COR-L47 (cell line): ENCODE data around the gene PSMD13.
A peak's percentile ranks its signal among the peaks of the same experiment; 100 is the strongest.
"Not testable (repeated sequence)": the region's sequence is repeated elsewhere in the genome, so short reads cannot be mapped to it uniquely, and the experiment has no call there.

Experiments used
- DNase-seq: peaks from one replicate; lab custom pipeline; 2025; lab: John Stamatoyannopoulos, UW

Gene PSMD13

DNA sequence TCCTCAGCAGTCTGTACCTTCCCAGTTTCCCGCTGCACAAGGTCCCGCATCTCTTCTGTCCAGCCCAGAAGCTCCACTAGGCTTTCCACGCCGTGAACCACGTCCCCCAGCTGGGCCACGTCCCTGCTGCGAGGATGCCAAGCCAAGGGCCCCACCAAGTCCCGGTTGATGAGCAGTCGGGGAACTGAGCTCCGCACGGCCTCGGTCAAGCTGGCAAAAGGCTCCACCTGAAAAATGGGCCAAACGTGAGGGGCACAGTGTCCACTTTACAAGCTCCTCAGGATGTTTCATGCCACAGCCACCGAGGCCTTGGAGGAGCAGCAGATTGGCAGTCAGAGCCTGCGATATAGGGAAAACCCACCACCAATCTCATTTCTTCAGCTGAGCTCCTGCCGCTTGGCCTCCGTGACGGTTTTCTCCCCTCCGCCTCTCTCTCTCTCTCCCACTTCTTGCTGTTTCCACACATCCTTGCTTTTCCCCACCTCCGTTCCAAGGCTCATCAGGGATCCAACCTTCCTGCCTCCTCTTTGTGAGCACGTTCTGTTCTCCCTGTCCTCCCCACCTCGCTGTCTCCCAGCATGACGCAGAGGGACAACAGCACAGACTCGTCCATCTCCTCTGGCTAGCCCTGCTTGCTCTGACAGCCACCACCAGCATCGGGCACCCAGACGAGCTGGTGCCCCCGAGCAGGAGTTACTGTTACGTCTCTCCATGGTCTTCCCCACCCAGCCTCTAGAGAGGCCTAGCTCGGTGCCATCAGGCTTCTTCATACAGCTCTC lies 17.8 kb upstream of the PSMD13 start:
- no peak for DNase-seq

DNA sequence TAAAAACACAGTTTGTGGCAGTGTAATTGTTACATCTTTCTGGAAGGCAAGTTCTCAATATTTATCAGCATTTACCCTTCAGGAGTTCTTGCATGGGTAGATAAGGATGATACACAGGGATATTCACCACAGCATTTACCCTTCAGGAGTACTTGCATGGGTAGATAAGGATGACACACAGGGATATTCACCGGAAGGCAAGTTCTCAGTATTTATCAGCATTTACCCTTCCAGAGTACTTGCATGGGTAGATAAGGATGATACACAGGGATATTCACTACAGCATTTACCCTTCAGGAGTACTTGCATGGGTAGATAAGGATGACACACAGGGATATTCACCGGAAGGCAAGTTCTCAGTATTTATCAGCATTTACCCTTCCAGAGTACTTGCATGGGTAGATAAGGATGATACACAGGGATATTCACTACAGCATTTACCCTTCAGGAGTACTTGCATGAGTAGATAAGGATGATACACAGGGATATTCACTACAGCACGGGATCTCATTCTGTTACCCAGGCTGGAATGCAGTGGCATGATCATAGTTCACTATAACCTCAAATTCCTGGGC lies 16.0 kb upstream of the PSMD13 start:
- DNase-seq = not testable (repeated sequence)

DNA sequence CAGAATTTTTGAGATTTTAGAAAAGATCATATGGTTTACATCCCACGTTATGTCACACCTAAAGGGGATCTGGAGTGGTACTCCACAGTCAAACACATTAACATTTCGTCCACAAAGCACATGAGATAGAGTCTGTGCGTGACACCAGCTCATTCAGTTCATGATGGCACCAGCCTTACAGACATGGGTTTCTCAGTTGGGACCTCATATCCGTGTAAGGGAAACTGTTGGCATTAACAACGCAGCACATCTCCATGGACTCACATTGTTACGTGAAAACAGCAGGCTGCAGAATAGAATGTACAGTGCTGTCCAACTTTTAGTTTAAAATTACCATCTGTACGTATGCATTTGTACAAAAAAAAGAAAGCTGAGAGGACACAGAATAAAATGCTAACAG lies 15.2 kb upstream of the PSMD13 start:
- no peak for DNase-seq

DNA sequence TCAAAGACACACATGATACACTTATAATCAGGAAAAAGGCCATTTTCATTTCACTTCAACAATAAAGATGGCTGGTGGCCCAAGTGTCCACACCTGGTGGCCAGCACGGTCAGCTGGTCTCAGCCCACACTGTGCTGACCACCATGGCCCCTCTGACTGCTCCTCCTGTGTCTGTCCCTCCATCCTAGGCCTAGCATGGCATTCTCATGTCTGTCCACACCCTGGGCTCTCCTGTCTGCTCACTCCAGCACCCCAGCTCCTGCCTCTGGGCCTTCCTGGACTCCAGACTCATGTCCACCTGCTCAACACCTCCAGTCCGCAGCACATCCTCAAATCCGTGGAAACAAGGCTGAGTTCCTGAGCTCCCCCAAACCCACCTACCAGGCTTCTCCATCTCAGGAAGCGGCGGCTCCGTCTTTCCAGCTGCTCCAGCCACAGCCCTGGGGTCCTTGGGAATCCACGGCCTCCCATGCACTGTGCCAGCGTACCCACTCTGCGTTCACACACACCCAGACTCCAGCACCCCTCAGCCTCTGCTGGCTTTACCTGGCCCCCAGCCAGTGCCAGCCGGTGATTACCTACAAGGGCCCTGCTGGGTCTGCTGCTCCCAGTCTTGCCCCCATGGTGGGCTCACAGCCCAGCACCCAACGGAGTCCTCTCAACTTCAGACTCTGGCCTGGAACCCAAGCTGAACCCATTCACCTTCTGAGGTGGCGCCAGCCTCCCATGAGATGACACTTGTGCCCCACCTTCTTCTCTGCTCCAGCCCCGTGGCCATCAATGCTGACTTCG lies 14.6 kb upstream of the PSMD13 start:
- DNase-seq = no peak

DNA sequence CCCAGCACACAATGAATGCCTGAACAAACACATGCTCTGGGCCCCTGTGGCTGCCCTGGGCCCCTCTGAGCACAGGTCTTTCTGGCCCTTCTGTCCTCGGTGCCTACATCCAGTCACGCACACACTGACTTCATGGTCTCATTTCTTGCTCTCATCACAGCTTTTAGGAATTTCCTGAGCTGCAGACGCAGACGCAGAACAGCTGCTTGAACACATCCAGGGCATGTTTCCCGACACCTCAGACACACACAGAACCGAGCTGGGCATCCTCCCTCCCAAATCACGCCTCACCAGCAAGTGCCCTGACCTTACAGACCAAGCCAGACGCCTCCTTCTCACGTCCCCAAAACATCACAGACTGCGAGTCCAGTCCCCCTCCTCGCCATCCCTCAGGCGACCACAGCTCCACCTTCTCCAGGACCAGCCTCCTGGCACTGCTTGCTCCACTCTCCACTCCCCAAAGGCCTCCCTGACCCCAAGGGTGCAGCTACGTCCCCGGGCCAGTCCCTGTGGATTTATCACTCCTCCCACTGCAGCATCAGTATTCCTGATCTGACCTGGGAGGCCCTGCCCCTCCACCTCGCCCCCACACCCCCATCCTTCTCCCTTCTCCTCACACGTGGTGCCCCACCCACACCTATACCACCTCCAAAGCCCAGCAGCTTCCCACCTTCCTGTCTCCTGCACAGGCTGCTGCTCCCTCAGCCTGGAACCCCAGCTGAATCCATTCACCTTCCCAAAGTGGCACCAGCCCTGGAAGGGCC lies 13.6 kb upstream of the PSMD13 start:
- no peak for DNase-seq

DNA sequence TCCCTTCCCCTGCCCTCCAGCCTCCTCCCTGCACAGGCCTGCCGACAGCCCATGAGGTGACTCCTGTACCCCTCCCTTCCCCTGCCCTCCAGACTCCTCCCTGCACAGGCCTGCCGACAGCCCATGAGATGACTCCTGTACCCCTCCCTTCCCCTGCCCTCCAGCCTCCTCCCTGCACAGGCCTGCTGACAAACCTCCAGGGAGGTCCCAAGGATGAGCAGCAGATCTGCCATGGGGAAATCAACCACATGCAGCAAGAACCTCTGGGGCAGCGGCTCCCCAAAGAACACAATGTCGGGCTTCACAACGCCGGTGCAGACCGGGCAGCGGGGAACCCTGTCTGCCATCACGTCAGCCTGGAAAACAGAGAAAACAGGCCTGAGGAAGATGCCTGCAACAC lies 12.9 kb upstream of the PSMD13 start:
- no peak for DNase-seq

DNA sequence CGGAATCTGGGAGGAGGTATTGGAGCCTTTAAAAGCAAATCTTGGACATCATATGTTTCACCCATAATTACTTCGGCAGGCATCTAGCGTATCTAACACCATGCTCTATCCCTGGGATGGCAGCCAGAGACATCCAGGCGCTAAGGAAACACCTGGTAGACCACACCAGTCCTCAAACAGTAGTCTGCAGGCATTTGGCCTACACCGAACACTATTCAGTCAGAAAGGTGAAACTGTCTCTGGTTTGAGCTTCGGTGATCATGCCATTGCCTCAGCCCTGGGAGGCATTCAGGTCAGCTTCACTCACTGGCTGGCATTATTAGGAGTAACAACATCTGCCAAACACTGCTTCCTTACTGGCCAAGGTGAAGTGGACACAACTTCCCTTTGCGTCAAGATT lies 12.4 kb upstream of the PSMD13 start:
- no peak for DNase-seq

DNA sequence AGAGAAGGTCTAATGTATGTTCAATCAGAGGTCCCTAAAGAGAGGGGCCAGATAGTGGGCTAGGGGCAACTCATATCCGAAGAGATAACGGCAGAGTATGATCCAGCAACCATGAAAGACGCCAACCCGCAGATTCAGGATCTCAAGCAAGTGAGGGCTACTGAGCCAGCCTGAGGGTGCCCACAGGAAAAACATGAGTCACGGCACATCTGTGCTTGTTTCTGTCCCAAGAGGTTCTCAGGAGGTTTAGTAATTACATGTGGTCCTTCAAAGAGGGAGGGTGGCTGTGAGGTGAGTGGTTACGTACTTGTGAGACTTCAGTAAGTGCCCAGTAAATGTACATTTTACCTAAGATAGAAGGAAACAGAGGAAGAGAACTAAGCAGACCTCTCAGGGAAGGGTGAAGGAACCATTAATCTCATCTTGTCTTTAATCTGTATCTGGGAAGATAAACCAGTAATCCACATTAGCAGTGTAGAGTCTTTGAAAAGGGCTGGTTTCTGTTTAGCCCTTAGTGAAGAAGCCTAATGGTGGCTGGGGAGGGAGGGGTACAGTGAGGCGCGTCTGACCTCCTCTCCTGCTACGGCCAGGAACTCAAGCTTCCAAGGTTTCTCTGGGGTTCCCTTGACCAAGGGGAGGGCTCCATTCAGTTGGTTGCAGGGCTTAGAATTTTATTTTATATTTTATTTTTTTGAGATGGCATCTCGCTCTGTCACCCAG lies 10.9 kb upstream of the PSMD13 start:
- no peak for DNase-seq

DNA sequence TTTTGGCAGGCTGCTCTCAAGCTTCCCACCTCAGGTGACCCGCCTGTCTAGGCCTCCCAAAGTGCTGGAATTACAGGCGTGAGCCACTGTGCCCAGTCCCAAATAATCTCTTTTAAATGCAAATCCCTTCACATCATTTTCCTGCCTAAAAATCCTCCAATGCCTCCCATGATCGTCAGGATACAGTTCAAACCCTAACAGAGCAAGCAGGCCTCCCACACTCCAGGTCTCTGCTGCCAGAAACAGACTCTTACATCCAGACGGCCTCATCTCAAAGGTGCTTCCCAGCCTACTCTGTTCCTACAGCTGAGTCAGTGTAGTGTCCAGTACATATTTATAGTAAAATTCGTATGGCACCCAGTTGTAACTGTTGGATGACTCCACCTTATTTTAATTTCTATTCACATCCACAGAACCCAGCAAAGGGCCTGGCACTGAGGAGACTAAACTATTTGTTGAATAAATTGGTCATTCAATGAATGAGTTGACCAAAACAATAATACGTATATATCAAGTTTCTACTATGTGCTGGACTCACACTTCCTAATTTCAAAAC lies 8.9 kb upstream of the PSMD13 start:
- DNase-seq = no peak

DNA sequence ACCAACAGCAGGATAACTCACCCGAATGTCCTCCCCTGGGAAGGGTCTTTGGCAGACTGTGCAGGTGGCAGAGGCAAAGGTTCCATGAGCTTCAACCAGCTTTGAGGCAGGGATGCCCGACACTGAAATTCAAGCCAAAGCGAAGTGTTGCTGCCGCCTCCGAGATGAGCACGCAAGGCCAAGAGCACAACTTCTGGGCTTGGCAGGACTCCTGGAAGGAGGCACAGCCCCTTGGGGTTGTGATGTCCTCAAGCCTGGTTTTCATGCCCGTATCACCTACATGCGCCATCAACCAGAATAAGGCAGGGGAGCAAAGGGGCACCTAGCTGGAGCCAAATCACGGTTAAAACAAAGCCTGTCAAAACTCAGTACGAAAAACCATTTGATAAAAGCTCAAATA lies 6.3 kb upstream of the PSMD13 start:
- DNase-seq = no peak

DNA sequence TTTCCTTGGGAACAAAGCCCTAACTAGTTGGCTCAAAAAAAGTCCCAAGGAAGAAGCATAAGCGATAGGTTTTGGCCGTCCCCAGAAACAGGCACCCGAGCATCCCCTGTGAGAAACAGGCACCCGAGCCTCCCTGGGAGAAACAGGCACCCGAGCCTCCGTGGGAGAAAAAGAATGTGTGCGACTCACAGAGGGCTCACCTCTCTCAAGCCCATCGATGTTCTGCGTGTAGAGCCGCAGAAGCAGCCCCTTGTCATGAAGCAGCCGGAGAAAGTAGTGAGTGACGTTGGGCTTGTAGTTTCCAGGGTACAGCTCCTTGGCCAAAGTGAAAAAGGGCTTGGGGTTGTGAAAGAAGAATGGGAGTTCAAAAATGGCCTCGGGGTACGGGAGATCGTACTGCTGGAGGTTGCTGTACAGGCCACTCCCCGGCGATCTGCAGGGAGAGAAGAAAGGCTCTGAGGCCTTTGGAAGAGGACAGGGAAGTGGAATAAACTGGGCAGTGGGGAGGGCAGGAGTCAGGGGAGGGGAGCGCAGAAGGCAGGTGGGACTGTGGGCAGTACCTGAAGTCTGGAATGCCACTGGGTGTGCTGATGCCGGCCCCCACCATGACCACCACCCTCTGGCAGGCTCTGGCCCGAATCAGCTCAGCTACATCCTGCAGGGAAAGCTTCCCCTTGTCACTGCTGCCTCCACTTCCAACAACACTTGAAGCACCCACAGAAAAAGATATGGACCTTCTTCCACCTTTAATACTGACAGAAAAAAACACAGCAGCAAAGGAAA lies 3.8 kb upstream of the PSMD13 start:
- DNase-seq = no peak

DNA sequence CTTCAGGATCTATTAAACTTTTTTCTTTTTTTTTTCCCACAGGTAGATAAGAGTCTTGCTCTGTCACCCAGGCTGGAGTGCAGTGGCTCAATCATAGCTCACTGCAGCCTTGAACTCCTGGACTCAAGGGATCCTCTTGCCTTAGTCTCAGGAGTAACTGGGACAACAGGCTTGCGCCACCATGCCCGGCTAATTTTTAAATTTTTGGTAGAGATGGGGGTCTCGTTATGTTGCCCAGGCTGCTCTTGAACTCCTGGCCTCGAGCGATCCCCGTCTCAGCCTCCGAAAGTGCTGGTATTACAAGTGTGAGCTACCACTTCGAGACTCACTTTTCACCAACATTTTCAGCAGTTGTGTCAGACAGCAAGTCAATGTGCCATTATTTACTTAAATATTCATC lies 1.6 kb upstream of the PSMD13 start:
- DNase-seq = no peak

DNA sequence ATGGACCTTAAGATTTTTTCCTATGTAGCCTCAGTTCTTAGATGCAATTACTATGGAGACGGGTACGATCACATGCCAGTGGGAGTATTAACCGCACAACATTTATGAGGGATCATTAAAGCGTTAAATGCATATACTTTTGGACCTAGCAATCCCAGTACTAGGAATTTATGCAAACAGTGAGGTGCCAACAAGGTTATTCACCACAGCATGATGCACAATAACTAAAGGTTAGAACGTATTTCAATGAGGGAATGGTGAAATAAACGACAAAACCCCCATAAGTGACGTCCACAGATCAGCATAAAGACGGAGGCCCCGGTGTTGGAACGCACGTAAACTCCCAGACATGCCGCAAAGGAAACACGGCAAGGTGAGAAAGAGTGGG lies 1.2 kb upstream of the PSMD13 start:
- DNase-seq = no peak

DNA sequence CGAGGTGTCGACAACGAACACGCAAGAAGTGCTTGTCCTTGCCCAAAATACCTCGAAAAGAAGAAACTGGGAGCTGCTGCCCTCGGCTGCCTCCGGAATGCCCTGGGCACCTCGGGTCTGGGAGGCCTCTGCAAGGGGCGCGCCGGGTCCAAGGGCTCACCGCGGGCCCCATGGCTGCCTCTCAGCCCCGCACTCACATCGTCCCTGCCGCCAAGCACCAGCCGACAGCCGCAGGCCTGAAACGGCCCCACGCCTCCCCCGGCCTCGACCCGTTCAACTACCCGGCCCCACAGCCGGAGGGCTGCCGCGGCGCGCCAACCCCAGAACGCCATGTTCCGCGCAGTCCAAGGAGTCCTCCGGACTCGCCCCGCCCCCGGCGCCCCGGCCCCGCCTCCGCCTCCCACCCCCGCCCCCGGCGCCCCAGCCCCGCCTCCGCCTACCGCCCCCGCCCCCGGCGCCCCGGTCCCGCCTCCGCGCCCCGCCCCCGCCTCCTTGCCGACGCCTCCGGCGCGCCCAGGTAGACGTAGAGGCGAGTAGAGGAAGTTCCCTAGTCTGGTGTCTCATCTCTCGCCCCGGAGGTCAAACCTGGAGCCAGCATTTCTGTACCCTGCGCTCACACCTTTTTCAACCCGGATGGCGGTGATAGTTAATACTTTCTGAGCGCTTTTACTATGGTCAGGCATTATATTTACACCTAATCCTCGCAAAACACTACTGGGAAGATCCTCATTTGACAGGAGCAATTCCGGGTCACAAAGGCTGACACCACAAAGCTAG lies 591 bp upstream of the PSMD13 start, which contains the start of gene SIRT3:
TSS of gene SIRT3 (minus strand) at position 346 of the 777 bp plus-strand sequence. CDS start at position 332, 14 bp downstream.
- peak; percentile 79 for DNase-seq

DNA sequence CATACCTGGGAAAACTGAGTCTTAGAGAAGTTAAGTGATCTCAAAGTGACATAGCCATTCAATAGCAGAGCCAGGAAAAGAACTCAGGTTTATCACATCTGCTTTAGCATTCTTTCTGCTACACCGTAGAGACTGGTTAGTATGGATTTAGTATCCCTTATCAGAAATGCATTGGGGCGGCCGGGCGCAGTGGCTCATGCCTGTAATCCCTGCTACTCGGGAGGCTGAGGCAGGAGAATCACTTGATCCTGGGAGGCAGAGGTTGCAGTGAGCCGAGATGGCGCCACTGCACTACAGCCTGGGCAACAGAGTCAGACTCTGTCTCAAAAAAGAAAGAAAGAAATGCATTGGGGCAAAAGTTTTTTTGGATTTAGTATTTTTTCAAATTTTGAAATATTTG lies 1.6 kb downstream of the PSMD13 start:
- DNase-seq = not testable (repeated sequence)

DNA sequence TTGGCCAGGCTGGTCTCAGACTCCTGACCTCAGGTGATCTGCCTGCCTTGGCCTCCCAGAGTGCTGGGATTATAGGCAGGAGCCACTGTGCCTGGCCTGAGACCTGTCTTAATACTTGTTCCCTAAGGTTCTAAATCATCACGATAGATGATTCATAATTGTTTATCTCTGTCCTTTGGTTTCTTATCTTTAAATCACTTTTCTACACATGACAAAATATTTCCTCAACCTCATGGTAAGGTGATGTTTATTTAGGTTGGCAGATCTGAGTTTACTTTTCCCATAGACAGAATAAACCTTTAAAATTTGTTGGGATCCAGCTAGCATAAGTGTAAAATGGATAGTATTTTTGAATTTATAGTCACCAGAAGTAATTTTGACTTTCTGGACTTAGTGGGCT lies 3.5 kb downstream of the PSMD13 start:
- no peak for DNase-seq

DNA sequence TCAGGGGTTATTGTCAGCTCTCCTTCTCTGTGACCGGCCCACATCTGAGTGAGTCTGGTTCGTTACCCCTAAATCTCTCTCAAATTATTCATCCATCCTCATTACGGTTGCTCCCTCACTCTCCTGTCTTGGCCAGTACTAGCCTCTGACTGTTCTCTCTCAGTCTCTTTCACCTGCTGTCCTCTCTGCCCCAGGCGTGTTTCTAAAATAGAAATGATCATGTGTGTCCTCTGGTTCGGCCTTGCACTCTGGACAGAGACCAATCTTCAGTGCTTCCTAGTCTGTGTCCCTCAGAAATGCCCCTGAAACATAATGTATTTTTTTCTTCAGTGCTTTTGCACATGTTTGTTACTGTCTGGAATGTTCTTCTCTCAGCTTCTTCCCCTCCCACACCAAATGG lies 4.9 kb downstream of the PSMD13 start:
- DNase-seq = no peak

DNA sequence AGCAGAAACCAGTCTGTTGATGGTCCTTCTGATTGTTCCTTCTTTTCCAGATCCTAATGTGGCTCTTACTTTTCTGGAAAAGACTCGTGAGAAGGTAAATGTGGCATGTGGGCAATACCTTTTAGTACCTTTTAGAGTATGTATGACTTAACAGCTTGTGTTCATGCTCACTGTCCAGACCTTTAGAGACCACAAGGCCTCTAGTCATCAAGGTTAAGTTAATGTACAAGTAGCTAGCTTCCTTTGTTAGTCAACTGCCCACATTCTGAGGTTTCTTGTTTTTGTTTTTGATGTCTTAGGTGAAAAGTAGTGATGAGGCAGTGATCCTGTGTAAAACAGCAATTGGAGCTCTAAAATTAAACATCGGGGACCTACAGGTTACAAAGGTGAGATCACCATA lies 7.6 kb downstream of the PSMD13 start:
- DNase-seq = no peak

DNA sequence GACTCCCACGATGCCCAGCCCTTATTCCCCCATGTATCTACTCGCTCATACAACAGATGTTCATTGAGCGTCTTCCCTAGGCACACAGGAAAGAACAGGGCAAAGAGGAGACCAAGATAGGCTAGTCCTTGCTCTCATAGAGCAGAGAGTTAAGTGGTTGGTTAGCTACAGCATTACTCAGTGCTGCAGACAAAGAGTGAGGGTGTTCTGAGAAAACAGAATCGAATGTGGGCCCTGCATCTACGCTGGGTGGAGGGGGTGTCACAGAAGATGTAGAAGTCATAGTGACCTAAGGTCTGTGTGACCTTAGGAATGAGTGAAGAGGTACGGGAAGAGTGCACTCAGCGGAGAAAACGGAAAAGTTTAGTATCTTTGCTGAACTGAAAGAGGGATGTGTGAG lies 12.3 kb downstream of the PSMD13 start:
- no peak for DNase-seq

DNA sequence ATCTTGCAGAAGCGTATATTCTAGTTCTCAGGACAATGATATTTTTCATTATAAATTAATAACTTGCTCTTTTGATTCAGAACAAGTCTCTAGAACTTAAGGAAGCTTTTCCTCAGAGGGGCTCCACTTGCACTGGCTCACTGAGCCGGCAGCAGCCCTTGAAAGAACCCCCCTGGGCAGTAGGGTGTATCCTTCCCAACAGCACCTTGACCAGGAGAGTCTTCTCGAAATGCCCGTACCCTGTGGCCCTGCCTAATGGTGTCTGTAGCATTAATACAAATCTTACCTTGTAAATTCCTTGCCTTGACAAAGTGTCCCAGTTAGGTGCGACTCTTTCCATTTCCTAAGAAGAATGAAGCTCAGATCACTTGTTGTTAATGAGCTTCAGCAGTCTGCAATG lies 13.5 kb downstream of the PSMD13 start:
- no peak for DNase-seq
